GM18909 (cell line): ENCODE results near the gene DMTF1.
A peak's percentile ranks its signal among the peaks of the same experiment; 100 is the strongest.

ENCODE experiments used
- ATAC-seq: cut with Tn5 transposase; IDR thresholded peaks from one replicate; pipeline ENCODE4 v1.9.1; 2021; ENCODE audit warnings: mild to moderate bottlenecking; ENCODE audit not compliant: unreplicated experiment, poor library complexity

DMTF1 gene

GRCh38 chr7:87144173-87144657 lies 8.0 kb upstream of the DMTF1 start:
- peak; percentile 97 for ATAC-seq

- no peak for ATAC-seq
These were observed 5.4 kb upstream of the DMTF1 start for GRCh38 chr7:87146740-87147386.

DNA sequence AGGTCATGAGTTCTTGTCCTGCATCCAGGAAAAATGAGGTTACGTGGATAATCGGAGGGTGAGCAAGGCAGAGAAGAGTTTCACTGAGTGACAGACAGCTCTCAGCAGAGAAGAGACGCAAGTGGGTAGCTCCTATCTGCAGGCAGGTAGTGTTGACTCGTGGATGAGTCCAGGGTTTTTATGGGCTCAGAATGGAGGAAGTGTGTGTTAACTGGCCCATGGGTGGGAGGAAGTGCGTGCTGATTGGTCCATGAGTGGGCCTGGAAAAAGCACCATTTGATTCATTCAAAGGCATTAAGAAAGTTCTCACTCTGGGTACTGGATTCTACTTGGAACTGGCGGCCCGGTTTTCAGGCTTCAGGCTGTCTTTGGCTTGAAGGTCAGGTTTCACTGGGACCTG lies 4.8 kb upstream of the DMTF1 start:
- no peak for ATAC-seq

GRCh38 chr7:87148332-87148955 lies 3.8 kb upstream of the DMTF1 start:
- ATAC-seq: no peak

DNA sequence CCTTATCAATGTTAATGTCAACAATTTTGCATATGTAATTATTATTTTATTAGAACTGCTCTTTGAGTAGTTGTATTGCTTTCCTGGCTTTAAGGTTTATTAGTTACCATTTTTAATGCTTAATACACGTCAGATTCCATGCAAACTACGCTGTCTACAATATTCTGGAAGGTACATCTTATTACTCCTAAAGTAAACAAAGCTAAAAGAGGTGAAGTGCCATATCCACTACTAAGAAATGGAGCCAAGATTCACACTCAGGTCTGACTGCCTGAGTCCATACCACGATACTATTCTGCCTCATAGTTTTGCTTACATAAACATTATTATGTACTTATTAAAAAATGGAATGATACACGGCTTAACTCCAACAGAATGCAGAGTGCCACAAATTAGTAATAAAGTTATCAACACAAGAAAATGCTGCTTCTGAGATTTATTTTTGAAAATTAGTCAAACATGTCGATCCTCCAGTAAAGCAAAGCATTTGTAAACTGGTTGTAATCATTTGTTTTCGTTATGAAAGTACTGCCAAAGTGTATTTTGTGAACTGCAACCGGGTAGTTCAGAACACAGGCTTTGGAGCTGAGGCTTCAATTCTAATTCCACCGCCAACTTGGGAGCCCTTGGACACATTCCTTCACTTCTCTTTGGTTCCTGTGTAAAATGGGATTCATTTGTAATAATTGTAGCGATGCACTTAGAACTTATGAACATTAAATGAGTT lies 1.1 kb upstream of the DMTF1 start:
- ATAC-seq: no peak

GRCh38 chr7:87151729-87152111 lies 533 bp upstream of the DMTF1 start:
- ATAC-seq: peak; percentile 34

GRCh38 chr7:87152897-87153641 lies 816 bp downstream of the DMTF1 start:
- peak; percentile 16 for ATAC-seq

GRCh38 chr7:87154166-87154565 lies 1.9 kb downstream of the DMTF1 start:
- ATAC-seq: no peak

DNA sequence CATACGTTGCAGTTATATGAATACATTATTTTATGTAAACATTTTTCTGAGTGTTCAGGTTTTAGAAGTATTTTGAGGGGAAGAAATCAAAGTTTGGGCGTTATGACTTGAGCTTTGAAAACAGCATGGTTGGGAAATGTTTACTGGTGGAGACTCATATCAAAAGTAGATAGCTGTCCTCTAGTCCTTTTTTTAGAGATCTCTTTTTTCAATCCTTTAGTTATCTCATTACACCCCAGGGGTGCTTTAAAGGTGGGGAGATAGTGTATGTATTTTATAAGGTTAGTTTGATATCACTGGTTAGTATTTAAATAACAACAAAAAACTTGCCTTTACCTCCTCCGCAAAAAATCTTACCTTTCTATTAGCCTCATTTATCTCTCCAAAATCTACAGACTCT lies 2.3 kb downstream of the DMTF1 start:
- no peak for ATAC-seq

GRCh38 chr7:87155788-87156187 lies 3.5 kb downstream of the DMTF1 start:
- ATAC-seq: no peak

GRCh38 chr7:87156709-87157108 lies 4.5 kb downstream of the DMTF1 start:
- ATAC-seq: no peak

DNA sequence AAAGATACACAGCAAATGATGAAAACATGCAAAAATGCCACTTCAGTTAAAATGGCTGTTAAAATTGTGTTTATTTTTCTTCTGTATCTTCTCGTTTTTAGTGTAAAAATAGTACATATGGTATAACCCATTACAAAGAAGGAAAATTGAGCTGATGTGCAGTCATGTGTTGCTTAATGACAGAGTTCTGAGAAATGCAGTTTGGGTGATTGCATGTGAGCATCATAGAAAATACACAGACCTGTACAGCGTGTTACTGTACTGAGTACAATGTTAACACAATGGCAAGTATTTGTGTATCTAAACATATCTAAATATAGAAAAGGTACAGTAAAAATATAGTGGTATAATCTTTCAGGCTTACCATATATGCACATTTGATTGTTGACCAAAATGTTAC lies 7.3 kb downstream of the DMTF1 start:
- peak; percentile 53 for ATAC-seq

- ATAC-seq: no peak
These were observed 12.2 kb downstream of the DMTF1 start for GRCh38 chr7:87164433-87164832.

- ATAC-seq: no peak
These were observed 18.6 kb downstream of the DMTF1 start for GRCh38 chr7:87170828-87171227.

GRCh38 chr7:87171282-87171934 lies 19.2 kb downstream of the DMTF1 start:
- ATAC-seq: no peak

DNA sequence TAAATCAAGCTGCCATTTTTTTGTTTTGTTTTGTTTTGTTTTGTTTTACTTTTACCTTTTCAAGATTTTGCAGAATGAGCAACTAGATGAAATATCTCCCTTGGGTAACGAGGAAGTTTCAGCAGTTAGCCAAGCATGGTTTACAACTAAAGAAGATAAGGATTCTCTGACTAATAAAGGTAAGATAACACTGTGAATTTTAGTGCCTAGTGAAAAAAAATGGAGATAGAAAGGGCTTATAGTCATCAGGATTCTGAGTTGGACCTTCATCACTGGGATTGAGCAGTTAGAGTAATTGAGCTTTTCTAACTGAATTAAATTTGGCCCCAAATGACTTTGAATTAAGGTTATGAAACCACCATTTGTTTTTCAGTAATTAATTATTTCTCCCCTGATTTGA lies 21.2 kb downstream of the DMTF1 start:
- no peak for ATAC-seq

GRCh38 chr7:87178320-87178719 lies 26.1 kb downstream of the DMTF1 start:
- ATAC-seq: no peak

- ATAC-seq: no peak
These were observed 26.9 kb downstream of the DMTF1 start for GRCh38 chr7:87179180-87179579.

DNA sequence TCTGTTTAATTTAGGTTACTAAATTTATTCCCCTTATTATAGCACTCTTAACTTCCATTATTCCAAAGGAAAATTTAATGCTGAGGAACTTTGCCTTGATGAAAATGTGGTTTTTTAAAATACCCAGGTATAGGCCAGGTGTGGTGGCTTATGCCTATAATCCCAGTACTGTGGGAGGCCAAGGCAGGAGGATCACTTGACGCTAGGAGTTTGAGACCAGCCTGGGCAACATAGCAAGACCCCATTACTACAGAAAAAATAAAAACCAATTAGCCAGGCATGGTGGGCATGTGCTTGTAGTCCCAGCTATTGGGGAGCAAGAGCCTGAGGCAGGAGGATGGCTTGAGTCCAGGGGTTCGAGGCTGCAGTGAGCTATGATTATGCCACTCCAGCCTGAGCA lies 34.9 kb downstream of the DMTF1 start:
- ATAC-seq: no peak

- no peak for ATAC-seq
These were observed 36.7 kb downstream of the DMTF1 start for GRCh38 chr7:87188930-87189329.
